ENCODE measurements around the gene CHMP2A.

CHMP2A gene

DNA sequence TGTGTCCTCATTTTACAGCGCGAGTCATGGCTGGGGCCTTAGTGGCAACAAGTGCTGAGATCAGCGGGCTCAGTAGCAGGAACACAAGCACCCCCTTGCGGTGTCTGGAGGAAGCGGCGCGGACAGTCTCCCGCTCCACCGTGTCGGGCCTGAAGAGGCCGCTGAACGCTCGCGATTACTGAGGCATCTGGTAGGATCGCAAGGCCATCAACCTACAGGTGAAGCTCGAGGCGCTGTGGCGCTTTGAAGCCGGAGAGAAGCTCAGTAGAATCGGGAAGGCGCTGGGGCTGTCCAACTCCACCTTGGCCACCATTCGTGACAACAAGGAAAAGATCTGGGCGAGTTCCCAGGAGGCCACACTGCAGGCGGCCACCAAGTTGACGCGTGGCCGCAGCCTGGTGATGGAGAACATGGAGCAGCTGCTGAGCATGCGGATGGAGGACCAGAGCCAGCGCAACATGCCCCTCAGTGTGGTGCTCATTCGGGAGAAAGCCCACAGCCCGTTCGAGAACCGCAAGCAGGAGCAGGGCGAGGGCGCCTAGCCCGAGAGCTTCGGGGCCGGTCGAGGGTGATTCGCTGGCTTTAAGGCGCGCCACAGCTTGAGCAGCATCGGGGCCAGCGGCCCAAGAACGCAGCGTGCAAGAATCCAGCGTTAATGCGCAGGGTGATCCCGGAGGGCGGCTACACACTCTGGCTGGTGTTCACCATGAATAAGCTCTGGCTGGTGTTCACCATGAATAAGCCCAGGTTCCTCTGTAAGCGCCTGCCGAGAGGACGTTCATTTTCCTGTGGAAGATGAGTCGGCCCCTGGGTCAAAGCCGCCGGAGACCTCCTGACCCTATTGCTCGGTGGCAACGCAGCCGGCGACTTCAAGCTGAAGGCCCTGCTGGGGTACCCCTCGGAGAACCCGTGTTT is 26.6 kb upstream of the CHMP2A start (continued):
- TF ChIP-seq, protein P1, sequence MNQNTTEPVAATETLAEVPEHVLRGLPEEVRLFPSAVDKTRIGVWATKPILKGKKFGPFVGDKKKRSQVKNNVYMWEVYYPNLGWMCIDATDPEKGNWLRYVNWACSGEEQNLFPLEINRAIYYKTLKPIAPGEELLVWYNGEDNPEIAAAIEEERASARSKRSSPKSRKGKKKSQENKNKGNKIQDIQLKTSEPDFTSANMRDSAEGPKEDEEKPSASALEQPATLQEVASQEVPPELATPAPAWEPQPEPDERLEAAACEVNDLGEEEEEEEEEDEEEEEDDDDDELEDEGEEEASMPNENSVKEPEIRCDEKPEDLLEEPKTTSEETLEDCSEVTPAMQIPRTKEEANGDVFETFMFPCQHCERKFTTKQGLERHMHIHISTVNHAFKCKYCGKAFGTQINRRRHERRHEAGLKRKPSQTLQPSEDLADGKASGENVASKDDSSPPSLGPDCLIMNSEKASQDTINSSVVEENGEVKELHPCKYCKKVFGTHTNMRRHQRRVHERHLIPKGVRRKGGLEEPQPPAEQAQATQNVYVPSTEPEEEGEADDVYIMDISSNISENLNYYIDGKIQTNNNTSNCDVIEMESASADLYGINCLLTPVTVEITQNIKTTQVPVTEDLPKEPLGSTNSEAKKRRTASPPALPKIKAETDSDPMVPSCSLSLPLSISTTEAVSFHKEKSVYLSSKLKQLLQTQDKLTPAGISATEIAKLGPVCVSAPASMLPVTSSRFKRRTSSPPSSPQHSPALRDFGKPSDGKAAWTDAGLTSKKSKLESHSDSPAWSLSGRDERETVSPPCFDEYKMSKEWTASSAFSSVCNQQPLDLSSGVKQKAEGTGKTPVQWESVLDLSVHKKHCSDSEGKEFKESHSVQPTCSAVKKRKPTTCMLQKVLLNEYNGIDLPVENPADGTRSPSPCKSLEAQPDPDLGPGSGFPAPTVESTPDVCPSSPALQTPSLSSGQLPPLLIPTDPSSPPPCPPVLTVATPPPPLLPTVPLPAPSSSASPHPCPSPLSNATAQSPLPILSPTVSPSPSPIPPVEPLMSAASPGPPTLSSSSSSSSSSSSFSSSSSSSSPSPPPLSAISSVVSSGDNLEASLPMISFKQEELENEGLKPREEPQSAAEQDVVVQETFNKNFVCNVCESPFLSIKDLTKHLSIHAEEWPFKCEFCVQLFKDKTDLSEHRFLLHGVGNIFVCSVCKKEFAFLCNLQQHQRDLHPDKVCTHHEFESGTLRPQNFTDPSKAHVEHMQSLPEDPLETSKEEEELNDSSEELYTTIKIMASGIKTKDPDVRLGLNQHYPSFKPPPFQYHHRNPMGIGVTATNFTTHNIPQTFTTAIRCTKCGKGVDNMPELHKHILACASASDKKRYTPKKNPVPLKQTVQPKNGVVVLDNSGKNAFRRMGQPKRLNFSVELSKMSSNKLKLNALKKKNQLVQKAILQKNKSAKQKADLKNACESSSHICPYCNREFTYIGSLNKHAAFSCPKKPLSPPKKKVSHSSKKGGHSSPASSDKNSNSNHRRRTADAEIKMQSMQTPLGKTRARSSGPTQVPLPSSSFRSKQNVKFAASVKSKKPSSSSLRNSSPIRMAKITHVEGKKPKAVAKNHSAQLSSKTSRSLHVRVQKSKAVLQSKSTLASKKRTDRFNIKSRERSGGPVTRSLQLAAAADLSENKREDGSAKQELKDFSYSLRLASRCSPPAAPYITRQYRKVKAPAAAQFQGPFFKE (tag by site-specific recombination; IDR thresholded peaks at IDR 0.05; ENCODE audit: borderline replicate concordance) = no peak
- TF ChIP-seq, protein P2, sequence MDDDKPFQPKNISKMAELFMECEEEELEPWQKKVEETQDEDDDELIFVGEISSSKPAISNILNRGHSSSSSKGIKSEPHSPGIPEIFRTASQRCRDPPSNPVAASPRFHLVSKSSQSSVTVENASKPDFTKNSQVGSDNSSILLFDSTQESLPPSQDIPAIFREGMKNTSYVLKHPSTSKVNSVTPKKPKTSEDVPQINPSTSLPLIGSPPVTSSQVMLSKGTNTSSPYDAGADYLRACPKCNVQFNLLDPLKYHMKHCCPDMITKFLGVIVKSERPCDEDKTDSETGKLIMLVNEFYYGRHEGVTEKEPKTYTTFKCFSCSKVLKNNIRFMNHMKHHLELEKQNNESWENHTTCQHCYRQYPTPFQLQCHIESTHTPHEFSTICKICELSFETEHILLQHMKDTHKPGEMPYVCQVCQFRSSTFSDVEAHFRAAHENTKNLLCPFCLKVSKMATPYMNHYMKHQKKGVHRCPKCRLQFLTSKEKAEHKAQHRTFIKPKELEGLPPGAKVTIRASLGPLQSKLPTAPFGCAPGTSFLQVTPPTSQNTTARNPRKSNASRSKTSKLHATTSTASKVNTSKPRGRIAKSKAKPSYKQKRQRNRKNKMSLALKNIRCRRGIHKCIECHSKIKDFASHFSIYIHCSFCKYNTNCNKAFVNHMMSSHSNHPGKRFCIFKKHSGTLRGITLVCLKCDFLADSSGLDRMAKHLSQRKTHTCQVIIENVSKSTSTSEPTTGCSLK (tag by site-specific recombination; IDR thresholded peaks at IDR 0.05) = no peak
- TF ChIP-seq ZNF292 (tag by site-specific recombination; IDR thresholded peaks at IDR 0.05; ENCODE audit: borderline replicate concordance, low read depth) (no peak), ZFP41 (tag by site-specific recombination; IDR thresholded peaks at IDR 0.05; ENCODE audit: borderline replicate concordance) (no peak), ZNF169 (tag by site-specific recombination; IDR thresholded peaks at IDR 0.05) (no peak), KLF16 (tag by site-specific recombination; IDR thresholded peaks at IDR 0.05) (no peak), SP3 (tag by site-specific recombination; IDR thresholded peaks at IDR 0.05) (0 out of 2 replicates have a peak, but pooled peaks have one; percentile 21), SP2 (tag by site-specific recombination; IDR thresholded peaks at IDR 0.05) (no peak)
- TF ChIP-seq, protein P3, sequence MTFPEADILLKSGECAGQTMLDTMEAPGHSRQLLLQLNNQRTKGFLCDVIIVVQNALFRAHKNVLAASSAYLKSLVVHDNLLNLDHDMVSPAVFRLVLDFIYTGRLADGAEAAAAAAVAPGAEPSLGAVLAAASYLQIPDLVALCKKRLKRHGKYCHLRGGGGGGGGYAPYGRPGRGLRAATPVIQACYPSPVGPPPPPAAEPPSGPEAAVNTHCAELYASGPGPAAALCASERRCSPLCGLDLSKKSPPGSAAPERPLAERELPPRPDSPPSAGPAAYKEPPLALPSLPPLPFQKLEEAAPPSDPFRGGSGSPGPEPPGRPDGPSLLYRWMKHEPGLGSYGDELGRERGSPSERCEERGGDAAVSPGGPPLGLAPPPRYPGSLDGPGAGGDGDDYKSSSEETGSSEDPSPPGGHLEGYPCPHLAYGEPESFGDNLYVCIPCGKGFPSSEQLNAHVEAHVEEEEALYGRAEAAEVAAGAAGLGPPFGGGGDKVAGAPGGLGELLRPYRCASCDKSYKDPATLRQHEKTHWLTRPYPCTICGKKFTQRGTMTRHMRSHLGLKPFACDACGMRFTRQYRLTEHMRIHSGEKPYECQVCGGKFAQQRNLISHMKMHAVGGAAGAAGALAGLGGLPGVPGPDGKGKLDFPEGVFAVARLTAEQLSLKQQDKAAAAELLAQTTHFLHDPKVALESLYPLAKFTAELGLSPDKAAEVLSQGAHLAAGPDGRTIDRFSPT (tag by site-specific recombination; IDR thresholded peaks at IDR 0.05) = no peak
- TF ChIP-seq, protein P4, sequence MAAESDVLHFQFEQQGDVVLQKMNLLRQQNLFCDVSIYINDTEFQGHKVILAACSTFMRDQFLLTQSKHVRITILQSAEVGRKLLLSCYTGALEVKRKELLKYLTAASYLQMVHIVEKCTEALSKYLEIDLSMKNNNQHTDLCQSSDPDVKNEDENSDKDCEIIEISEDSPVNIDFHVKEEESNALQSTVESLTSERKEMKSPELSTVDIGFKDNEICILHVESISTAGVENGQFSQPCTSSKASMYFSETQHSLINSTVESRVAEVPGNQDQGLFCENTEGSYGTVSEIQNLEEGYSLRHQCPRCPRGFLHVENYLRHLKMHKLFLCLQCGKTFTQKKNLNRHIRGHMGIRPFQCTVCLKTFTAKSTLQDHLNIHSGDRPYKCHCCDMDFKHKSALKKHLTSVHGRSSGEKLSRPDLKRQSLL (tag by site-specific recombination; IDR thresholded peaks at IDR 0.05) = no peak

DNA sequence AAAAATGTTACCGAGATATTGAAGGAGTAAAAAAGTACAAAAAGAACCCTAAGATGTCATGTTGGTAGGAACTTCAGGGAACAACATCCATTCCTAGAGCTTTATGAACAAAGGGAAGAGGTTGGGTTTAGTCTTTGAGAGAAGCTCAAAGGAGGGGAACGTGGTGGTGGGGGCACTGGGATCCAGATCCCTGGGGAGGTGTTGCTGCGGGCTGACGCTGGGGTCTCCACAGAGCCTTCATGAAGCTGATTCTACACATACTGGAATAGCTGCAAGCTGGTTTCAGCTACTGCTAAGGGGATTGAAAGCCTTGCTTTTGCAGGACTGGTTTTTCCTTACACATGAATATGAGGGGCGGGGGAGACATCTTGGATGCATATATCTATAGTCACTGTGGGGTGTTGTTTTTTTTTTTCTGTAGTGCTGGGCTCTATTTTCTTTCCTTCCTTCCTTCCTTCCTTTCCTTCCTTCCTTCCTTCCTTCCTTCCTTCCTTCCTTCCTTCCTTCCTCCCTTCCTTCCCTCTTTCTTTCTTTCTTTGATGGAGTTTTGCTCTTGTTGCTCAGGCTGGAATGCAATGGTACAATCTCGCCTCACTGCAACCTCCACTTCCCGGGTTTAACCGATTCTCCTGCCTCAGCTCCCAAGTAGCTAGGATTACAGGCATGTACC is 24.7 kb upstream of the CHMP2A start:
- H3K4me1 ChIP-seq (ENCODE audit: control insufficient read depth, insufficient read depth, low read length) = peaks cover 1% of the 10 kb centered on the region
- no peak overlapping the region for H3K27ac ChIP-seq (ENCODE audit: extremely low read depth, low read depth, low read length)
- H3K4me3 ChIP-seq (ENCODE audit: low read depth, low read length) = no peak overlapping the region
- POLR2A ChIA-PET = interaction anchor here (1.2 to 2.2 kb wide), 4 partner anchors 20 to 60 kb away, joined by 3 to 11 read pairs (median 6); partner anchors contain the start of genes CHMP2A and ZBTB45
- peaks cover 0 to 29% of the 10 kb centered on the region in 2 experiments; a peak in 2 of 3 replicates for H3K36me3 ChIP-seq (ENCODE audit: control insufficient read depth in 2 of 2, insufficient read depth in 1 of 2, low read length in 2 of 2)
- no peaks in the 10 kb centered on the region for H3K9me3 ChIP-seq (ENCODE audit: control insufficient read depth, insufficient read depth, low read depth, low read length)
- no peak for TF ChIP-seq ZNF426 (tag by site-specific recombination; IDR thresholded peaks at IDR 0.05)
- peak; percentile 68 for TF ChIP-seq ZNF366 (tag by site-specific recombination; conservative IDR thresholded peaks at IDR 0.05)
- TF ChIP-seq, protein P5, sequence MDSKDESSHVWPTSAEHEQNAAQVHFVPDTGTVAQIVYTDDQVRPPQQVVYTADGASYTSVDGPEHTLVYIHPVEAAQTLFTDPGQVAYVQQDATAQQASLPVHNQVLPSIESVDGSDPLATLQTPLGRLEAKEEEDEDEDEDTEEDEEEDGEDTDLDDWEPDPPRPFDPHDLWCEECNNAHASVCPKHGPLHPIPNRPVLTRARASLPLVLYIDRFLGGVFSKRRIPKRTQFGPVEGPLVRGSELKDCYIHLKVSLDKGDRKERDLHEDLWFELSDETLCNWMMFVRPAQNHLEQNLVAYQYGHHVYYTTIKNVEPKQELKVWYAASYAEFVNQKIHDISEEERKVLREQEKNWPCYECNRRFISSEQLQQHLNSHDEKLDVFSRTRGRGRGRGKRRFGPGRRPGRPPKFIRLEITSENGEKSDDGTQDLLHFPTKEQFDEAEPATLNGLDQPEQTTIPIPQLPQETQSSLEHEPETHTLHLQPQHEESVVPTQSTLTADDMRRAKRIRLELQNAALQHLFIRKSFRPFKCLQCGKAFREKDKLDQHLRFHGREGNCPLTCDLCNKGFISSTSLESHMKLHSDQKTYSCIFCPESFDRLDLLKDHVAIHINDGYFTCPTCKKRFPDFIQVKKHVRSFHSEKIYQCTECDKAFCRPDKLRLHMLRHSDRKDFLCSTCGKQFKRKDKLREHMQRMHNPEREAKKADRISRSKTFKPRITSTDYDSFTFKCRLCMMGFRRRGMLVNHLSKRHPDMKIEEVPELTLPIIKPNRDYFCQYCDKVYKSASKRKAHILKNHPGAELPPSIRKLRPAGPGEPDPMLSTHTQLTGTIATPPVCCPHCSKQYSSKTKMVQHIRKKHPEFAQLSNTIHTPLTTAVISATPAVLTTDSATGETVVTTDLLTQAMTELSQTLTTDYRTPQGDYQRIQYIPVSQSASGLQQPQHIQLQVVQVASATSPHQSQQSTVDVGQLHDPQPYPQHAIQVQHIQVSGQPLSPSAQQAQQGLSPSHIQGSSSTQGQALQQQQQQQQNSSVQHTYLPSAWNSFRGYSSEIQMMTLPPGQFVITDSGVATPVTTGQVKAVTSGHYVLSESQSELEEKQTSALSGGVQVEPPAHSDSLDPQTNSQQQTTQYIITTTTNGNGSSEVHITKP (tag by site-specific recombination; IDR thresholded peaks at IDR 0.05) = peak; percentile 53
- CTCF ChIA-PET = interaction anchor here (0.6 to 3.0 kb wide), 4 partner anchors 46 to 382 kb away, joined by 3 to 25 read pairs (median 3); partner anchors contain the start of gene ZBTB45
